Measurements from ENCODE around the gene TNRC6B. TPM values are rescaled to one million over a fixed set of nuclear protein-coding genes. Genes with fewer than 3 reads are reported as not detected.

The TNRC6B gene
- polyA plus RNA-seq, 1 donor from 2014 or later: 7.6 TPM

DNA sequence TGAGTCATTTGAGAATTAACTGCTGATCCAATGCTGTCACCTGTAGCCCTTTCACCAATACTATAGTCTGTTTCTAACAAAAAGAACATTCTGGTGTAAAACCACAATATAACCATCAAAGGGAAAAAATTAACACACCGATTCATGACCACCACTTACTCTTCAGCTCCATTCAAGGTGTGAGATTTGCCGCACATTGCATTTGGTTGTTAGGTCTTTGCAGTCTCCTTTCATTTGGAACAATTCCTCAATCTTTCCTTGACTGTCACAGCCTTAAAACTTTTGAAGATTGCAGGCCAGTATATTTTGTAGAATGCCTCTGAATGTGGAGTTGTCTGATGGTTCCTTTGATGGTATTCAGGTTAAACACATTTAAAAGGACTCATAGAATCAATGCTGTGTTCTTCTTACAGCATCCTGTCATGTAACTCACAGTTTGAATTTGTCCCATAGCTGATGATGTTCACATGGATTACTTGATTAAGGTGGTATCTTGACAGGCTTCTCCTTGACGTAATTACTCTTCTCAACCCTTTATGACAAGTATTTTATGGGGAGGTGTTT, 63.6 kb downstream of the TNRC6B start:
- Histone ChIP-seq H3K27ac (ENCODE audit: low read length) (no peak overlapping the region), H2AFZ (ENCODE audit: low read depth, low read length) (no peak overlapping the region)

DNA sequence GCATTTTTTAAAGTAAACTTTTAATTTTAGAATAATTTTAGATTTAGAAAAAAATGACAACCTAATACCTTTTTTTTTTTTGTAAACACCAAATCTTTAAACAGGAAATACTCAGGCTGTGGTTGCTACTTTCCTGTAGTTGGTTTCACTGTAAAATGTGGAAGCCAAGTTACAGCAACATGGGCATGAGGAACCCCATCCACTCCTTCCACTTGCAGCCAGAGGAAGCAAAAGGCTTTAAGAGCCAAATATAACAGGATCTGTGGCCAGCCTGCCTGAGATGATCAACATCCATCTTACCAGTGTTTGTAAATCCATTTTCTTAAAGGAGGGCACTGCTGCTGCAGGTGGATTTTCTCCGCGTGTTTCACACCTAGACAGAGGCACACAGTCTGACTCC, 66.2 kb downstream of the TNRC6B start:
- Histone ChIP-seq H2AFZ (ENCODE audit: low read depth, low read length) (no peak overlapping the region), H3K79me2 (replicated peaks; ENCODE audit: insufficient read depth, low read length) (peaks cover 61% of the 10 kb centered on the region)

More for the DNA sequence above, 63.6 kb downstream of the TNRC6B start:
- no peaks in the 10 kb centered on the region for H3K9me3 ChIP-seq (ENCODE audit: low read length)
- H3F3A ChIP-seq (ENCODE audit: insufficient read depth, low read length, poor library complexity, severe bottlenecking): peaks cover 3% of the 10 kb centered on the region
- no peak overlapping the region for H3K4me2 ChIP-seq (ENCODE audit: low read length)
- H3K9me2 ChIP-seq (ENCODE audit: insufficient read depth, low read length): no peaks in the 10 kb centered on the region
- no peaks in the 10 kb centered on the region for H3K36me3 ChIP-seq (ENCODE audit: insufficient read depth, low read length)
- H3K79me2 ChIP-seq (replicated peaks; ENCODE audit: insufficient read depth, low read length): peaks cover 60% of the 10 kb centered on the region
- peak overlapping the region; percentile 3 for H3K4me3 ChIP-seq (ENCODE audit: low read length)
- no peak overlapping the region for H3K9ac ChIP-seq (ENCODE audit: low read length)
- peaks cover 17% of the 10 kb centered on the region for H4K20me1 ChIP-seq (ENCODE audit: insufficient read depth)
- TF ChIP-seq, protein P1, sequence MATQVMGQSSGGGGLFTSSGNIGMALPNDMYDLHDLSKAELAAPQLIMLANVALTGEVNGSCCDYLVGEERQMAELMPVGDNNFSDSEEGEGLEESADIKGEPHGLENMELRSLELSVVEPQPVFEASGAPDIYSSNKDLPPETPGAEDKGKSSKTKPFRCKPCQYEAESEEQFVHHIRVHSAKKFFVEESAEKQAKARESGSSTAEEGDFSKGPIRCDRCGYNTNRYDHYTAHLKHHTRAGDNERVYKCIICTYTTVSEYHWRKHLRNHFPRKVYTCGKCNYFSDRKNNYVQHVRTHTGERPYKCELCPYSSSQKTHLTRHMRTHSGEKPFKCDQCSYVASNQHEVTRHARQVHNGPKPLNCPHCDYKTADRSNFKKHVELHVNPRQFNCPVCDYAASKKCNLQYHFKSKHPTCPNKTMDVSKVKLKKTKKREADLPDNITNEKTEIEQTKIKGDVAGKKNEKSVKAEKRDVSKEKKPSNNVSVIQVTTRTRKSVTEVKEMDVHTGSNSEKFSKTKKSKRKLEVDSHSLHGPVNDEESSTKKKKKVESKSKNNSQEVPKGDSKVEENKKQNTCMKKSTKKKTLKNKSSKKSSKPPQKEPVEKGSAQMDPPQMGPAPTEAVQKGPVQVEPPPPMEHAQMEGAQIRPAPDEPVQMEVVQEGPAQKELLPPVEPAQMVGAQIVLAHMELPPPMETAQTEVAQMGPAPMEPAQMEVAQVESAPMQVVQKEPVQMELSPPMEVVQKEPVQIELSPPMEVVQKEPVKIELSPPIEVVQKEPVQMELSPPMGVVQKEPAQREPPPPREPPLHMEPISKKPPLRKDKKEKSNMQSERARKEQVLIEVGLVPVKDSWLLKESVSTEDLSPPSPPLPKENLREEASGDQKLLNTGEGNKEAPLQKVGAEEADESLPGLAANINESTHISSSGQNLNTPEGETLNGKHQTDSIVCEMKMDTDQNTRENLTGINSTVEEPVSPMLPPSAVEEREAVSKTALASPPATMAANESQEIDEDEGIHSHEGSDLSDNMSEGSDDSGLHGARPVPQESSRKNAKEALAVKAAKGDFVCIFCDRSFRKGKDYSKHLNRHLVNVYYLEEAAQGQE (IDR thresholded peaks at IDR 0.05; ENCODE audit: borderline replicate concordance): no peak
- no peak for TF ChIP-seq EP300 (conservative IDR thresholded peaks at IDR 0.05; ENCODE audit: poor library complexity, severe bottlenecking)
- TF ChIP-seq EZH2 (IDR thresholded peaks at IDR 0.05; ENCODE audit: borderline replicate concordance, insufficient read depth, low read length, poor library complexity, severe bottlenecking): no peak
- TF ChIP-seq RAD21 (conservative IDR thresholded peaks at IDR 0.05): no peak
- TF ChIP-seq SMC3 (conservative IDR thresholded peaks at IDR 0.05; ENCODE audit: poor library complexity): no peak
- TF ChIP-seq MXI1 (conservative IDR thresholded peaks at IDR 0.05; ENCODE audit: poor library complexity, severe bottlenecking): no peak
- no peak for TF ChIP-seq POLR2AphosphoS5 (IDR thresholded peaks at IDR 0.05)
- no peak for TF ChIP-seq TAF1 (IDR thresholded peaks at IDR 0.05; ENCODE audit: low read depth)
- TF ChIP-seq, protein P2, sequence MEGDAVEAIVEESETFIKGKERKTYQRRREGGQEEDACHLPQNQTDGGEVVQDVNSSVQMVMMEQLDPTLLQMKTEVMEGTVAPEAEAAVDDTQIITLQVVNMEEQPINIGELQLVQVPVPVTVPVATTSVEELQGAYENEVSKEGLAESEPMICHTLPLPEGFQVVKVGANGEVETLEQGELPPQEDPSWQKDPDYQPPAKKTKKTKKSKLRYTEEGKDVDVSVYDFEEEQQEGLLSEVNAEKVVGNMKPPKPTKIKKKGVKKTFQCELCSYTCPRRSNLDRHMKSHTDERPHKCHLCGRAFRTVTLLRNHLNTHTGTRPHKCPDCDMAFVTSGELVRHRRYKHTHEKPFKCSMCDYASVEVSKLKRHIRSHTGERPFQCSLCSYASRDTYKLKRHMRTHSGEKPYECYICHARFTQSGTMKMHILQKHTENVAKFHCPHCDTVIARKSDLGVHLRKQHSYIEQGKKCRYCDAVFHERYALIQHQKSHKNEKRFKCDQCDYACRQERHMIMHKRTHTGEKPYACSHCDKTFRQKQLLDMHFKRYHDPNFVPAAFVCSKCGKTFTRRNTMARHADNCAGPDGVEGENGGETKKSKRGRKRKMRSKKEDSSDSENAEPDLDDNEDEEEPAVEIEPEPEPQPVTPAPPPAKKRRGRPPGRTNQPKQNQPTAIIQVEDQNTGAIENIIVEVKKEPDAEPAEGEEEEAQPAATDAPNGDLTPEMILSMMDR (IDR thresholded peaks at IDR 0.05; ENCODE audit: poor library complexity, severe bottlenecking): no peak
- no peaks in the 10 kb centered on the region for H3K27me3 ChIP-seq (ENCODE audit: insufficient read depth, low read depth, low read length)

More for the DNA sequence above, 66.2 kb downstream of the TNRC6B start:
- Histone ChIP-seq H4K20me1 (ENCODE audit: insufficient read depth) (peaks cover 12% of the 10 kb centered on the region), H3K9me2 (ENCODE audit: insufficient read depth, low read length) (no peaks in the 10 kb centered on the region), H3K4me3 (ENCODE audit: low read length) (no peak overlapping the region), H3K36me3 (ENCODE audit: insufficient read depth, low read length) (no peaks in the 10 kb centered on the region), H3F3A (ENCODE audit: insufficient read depth, low read length, poor library complexity, severe bottlenecking) (peaks cover 3% of the 10 kb centered on the region), H3K27me3 (ENCODE audit: insufficient read depth, low read depth, low read length) (no peaks in the 10 kb centered on the region), H3K9ac (ENCODE audit: low read length) (no peak overlapping the region), H3K4me2 (ENCODE audit: low read length) (no peak overlapping the region), H3K27ac (ENCODE audit: low read length) (no peak overlapping the region), H3K9me3 (ENCODE audit: low read length) (no peaks in the 10 kb centered on the region)
- TF ChIP-seq, protein P2 (IDR thresholded peaks at IDR 0.05; ENCODE audit: poor library complexity, severe bottlenecking): no peak
- TF ChIP-seq EZH2 (IDR thresholded peaks at IDR 0.05; ENCODE audit: borderline replicate concordance, insufficient read depth, low read length, poor library complexity, severe bottlenecking) (no peak), TAF1 (IDR thresholded peaks at IDR 0.05; ENCODE audit: low read depth) (no peak), MXI1 (conservative IDR thresholded peaks at IDR 0.05; ENCODE audit: poor library complexity, severe bottlenecking) (no peak), RAD21 (conservative IDR thresholded peaks at IDR 0.05) (no peak), POLR2AphosphoS5 (IDR thresholded peaks at IDR 0.05) (no peak), EP300 (conservative IDR thresholded peaks at IDR 0.05; ENCODE audit: poor library complexity, severe bottlenecking) (no peak), SMC3 (conservative IDR thresholded peaks at IDR 0.05; ENCODE audit: poor library complexity) (no peak)
- TF ChIP-seq, protein P1 (IDR thresholded peaks at IDR 0.05; ENCODE audit: borderline replicate concordance): no peak

Data from neural cell (in vitro differentiated cells).